ENCODE results near the gene LPIN3.

LPIN3 gene

DNA sequence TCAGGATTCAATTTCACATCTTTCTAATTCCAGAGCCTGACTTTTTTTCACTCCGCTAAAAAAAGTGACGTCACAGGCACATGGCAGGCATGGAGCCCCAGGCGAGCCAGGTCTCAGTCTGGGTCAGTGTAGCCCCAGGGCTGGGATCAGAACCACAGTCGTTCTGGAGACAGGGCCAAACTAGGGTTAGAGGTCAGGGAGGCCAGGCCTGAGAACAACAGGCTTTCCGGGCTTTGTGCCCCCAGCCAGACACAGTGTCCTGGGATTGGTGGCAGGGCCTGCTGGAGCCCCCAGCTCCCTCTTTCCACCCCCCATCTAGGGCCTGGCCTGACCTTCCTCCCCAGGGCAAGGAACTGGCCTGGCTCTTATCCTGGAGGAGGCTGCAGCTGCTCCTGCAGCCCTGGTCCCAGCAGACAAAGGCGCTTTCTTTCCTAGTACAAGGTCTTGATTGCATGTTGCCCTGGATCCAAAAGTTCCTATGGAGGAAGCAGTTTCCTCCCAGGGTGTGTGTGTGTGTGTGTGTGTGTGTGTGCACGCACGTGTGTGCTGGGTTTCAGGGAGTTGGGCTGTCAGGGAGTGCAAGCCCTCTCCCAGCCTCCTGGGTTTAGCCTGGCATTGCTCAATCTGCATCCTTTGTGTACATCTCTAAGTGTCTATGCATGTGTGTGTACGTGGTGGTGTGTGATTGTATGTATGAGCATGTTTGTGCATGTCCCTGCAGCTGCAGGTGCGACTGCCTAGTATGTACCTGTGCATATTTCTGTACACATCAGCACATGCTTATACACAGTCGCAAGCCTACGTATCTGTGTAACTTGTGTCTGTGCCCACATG is 52.5 kb downstream of the LPIN3 start:
- DNase-seq (ENCODE audit: low read depth in 2 of 2): no peak

- DNase-seq (ENCODE audit: low read depth in 2 of 2): no peak
These were observed 53.1 kb downstream of the LPIN3 start for GRCh38 chr20:41393705-41394066.

GRCh38 chr20:41394081-41394480 is 53.5 kb downstream of the LPIN3 start:
- DNase-seq (ENCODE audit: low read depth in 2 of 2): no peak

DNA sequence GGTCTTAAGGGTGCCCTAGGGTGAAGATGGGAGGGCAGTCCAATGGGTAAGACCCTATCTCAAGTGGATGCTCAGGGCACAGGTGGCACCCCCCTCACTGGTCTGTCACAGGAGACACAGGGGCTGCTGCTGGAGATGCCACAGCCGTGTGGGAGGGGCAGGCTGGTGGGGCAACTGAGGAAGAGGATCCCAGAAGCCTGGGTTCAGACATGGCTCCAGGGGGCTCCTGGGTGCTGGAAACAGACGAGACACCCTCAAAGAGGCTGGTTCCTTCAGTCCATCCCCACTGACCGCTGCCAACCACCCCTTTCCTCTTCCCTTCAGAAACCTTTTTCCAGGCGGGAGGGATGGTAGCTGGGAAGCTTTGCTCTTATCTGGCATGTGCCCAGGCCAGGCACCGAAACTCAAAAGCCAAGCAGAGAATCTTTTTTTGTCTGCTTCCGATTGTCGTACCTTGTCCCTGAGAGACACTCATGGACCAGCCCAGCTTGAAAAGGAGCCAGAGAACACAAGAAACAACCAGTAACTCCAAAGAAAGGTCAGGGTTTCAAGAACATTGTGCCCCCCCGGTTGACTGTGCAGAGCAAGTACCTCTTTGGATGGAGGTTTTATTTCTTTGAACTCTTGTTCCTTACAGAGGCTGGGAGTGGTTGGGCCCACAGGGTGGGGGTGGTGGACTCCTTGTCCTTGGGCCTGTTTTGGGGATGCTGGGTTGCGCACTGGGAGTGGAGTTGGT is 54.5 kb downstream of the LPIN3 start:
- DNase-seq (ENCODE audit: low read depth in 2 of 2): no peak

DNA sequence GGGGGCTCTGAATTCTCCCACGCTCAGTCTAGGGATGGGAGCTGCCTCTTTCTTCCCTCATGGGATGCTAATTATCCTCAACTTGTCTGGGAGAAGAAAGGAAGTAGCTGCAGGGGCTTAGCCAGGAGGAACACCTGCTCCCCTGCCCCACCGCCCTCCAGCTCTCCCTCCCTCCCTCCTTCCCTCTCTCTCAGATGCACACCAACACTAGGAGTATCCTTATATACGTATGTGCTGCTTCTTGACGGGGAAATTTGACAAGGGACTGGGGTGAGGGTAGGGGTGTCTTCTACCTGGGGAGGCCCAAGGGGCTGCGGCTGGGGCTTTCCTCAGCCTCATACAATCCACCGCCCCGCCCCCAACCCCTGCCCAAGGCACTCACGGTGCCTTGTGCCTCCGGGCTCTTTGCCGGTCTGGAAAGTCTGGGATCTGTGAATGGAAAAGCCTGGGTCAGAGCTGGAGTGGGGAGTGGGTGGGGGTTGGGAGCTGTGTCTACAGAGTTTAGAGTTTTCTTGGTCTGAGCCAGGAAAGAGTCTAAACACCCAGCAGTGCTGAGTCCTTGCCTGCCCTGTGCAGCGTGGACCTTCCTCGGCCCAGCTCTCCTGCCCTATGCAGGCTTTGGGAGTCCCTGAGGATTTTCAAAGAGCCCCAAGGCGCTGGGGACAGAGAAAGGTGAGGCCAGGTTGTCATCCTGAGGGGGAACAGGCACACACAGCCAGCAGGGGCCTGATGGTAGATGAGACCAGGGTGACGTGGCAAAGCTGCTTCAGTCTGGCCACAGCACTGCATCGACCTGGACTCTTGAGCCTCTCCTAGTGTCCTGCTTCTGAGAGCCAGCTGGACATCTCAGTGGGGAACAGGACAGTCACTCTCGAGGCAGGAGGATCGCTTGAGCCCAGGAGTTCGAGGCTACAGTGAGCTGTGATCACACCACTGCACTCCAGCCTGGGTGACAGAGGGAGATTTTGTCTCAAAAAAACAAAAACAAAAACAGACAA is 55.3 kb downstream of the LPIN3 start:
- DNase-seq (ENCODE audit: low read depth in 2 of 2): no peak

DNA sequence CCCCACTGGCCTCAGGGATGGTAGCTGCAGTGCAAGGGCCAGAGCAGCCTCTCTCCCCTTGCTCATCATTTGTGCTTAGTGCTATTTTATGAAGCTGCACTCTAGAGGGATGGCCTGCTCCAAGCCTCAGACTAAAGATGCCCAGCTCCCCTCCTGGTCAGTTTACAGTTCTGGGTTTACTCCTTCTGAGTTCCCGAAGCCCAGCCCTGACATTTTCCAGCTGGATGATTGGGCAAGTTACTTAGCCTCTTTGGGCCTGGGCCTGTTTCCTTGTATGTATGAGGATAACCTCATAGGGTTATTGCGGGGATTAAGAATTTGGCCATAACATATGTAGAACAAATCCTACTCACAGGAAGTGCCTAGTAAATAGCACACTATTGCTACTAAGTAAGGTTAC is 57.8 kb downstream of the LPIN3 start:
- DNase-seq (ENCODE audit: low read depth in 2 of 2): no peak

- DNase-seq (ENCODE audit: low read depth in 2 of 2): no peak
These were observed 63.0 kb downstream of the LPIN3 start for GRCh38 chr20:41403604-41404003.

- DNase-seq (ENCODE audit: low read depth in 2 of 2): no peak
These were observed 64.8 kb downstream of the LPIN3 start for GRCh38 chr20:41405436-41405835.

DNA sequence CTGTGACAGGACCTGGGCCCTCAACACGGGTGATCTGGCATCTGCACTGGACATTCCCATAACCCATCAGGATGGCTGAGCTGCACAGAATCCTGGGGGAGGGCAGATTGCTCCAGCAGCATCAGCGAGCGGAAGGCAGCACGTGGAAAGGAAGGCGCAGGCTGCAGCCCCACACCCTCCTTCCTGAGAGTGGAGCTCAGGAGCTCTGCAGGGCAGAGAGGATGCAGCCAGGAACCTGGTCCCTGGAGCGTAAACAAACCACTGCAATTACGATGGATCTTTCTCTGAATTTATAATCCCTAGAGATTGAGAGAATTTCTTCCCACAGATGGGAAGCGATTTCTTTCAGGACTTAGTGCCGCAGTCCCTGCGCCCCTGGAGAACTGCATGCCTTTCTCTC is 65.7 kb downstream of the LPIN3 start:
- no peak for DNase-seq (ENCODE audit: low read depth in 2 of 2)

DNA sequence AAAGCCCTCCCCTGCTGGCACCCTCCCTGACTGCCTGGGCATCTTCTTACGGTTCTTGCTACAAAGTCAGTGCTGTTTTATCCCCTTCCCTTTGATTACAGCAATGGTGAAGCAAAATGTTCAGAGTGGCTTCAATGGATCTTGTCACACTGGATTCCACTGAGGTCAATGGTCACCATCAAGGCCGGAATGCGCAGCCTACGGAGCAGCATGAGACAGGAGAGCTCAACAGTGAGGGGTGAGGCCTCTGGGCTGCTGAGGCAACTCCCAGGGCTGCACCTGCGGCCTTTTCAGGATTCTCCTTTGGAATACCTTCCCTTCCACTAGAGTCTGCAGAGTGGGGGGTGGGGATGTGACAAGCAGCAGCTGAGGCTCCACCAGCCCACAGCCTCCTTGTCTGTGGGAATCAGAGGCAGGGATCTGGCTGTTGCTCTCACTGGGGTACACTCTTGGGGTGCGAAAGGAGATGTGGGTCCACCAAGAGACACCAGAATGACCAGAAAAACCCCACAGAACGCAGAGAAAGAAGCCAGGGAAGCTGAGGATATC is 66.3 kb downstream of the LPIN3 start:
- DNase-seq (ENCODE audit: low read depth in 2 of 2): no peak

DNA sequence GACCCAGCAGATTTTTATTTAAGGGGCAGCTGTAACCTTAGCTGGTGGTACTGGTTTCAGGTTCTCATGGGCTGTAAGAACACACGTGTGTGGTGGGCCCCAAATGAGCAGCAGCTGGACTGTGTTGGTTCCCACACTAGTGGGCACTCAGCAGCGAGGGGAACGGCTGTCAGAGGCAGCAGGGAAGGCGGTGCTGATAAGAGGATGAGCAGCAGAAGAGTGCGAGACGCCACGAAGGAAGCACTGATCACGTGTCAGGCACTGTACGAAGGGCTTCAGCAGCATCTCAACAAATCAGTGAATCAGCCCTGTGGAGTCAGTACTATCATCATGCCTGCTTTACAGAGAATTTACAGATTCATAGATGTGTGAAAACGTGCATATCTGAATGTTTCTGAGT is 67.0 kb downstream of the LPIN3 start:
- no peak for DNase-seq (ENCODE audit: low read depth in 2 of 2)

- no peak for DNase-seq (ENCODE audit: low read depth in 2 of 2)
These were observed 67.7 kb downstream of the LPIN3 start for GRCh38 chr20:41408156-41408794.

DNA sequence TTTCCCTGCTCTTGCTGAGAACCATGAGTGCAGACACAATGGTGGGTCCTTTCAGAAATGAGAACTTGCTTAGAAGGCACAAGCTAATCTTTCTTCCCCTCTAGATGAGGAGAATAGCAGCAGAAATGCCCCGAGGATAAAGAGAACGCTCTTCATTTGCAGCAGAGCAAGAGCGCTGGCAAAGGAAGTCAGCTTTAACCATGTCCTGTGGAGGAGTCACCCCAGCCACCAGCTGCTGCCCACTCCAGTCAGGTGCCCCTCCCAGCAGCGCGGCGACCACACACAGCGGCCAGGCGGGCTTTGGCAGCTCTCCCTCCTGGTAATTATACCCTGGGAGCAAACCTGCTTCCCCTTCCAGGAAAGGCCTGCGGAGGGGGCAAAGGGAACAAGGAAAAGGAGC is 68.4 kb downstream of the LPIN3 start:
- no peak for DNase-seq (ENCODE audit: low read depth in 2 of 2)

All from stimulated activated CD8-positive, alpha-beta memory T cell treated with anti-CD3 and anti-CD28 coated beads, Interleukin-15, amount 100 ng/mL, for 4 hours (primary cell).